Measurements from ENCODE around the gene CAPN1. TPM values are rescaled to one million over a fixed set of nuclear protein-coding genes. Genes with fewer than 3 reads are reported as not detected.

The CAPN1 gene
- polyA plus RNA-seq, result 102 and 121 TPM in 2 replicates
- 91.2 and 93.2 TPM in 2 replicates for polyA minus RNA-seq

DNA sequence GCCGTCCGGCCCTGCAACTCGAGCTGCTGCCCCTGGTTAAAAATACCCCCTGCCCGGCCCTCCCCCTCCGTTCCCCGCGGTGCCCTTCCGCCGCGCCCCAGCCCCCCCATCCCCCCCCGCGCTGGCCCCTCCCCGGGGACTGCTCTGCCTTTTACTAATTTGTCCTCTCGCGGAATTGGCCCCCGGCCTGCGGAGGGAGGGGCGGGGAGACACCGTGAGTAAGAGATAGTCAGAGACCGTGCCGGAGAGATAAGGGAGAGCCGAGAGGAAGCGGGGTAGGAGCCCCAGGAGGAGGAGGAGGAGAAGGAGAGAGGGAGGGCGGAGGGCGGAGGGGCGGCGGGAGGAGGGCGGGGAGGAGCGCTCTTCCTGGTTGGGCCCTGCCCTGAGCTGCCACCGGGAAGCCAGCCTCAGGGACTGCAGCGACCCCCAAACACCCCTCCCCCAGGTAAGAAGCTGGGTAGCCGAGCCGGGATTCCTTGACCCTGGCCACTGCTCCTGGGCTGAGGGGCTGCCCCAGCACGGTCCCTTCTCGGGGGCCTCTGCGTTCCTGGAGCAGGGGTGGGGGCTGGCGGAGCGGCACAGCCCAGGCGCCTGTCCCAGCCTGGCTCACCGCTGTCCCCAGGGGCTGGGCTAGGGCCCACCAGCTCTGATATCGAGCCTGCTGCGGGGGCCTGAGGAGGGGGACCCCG, at the start of gene CAPN1:
TSS of gene CAPN1 (plus strand) at position 360 of the 689 bp plus-strand sequence. CDS start 774 bp downstream, outside the sequence.
- Histone ChIP-seq H3F3A (ENCODE audit: insufficient read depth, low read length, poor library complexity, severe bottlenecking) (no peaks in the 10 kb centered on the region), H3K36me3 (ENCODE audit: insufficient read depth, low read length) (no peaks in the 10 kb centered on the region), H3K9me2 (ENCODE audit: insufficient read depth, low read length) (no peaks in the 10 kb centered on the region), H3K9ac (ENCODE audit: low read length) (peak within 1 kb of the TSS; percentile 97), H2AFZ (ENCODE audit: low read depth, low read length) (peak within 1 kb of the TSS; percentile 91), H4K20me1 (ENCODE audit: insufficient read depth) (no peaks in the 10 kb centered on the region), H3K9me3 (ENCODE audit: low read length) (no peaks in the 10 kb centered on the region), H3K27me3 (ENCODE audit: insufficient read depth, low read depth, low read length) (no peaks in the 10 kb centered on the region), H3K4me3 (ENCODE audit: low read length) (peak within 1 kb of the TSS; percentile 100), H3K4me2 (ENCODE audit: low read length) (peak within 1 kb of the TSS; percentile 91), H3K79me2 (replicated peaks; ENCODE audit: insufficient read depth, low read length) (peaks cover 17% of the 10 kb centered on the region), H3K27ac (ENCODE audit: low read length) (peak within 1 kb of the TSS; percentile 77)
- peak; percentile 21 for TF ChIP-seq MXI1 (conservative IDR thresholded peaks at IDR 0.05; ENCODE audit: poor library complexity, severe bottlenecking)
- TF ChIP-seq, protein P1, sequence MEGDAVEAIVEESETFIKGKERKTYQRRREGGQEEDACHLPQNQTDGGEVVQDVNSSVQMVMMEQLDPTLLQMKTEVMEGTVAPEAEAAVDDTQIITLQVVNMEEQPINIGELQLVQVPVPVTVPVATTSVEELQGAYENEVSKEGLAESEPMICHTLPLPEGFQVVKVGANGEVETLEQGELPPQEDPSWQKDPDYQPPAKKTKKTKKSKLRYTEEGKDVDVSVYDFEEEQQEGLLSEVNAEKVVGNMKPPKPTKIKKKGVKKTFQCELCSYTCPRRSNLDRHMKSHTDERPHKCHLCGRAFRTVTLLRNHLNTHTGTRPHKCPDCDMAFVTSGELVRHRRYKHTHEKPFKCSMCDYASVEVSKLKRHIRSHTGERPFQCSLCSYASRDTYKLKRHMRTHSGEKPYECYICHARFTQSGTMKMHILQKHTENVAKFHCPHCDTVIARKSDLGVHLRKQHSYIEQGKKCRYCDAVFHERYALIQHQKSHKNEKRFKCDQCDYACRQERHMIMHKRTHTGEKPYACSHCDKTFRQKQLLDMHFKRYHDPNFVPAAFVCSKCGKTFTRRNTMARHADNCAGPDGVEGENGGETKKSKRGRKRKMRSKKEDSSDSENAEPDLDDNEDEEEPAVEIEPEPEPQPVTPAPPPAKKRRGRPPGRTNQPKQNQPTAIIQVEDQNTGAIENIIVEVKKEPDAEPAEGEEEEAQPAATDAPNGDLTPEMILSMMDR (IDR thresholded peaks at IDR 0.05; ENCODE audit: poor library complexity, severe bottlenecking), result no peak

DNA sequence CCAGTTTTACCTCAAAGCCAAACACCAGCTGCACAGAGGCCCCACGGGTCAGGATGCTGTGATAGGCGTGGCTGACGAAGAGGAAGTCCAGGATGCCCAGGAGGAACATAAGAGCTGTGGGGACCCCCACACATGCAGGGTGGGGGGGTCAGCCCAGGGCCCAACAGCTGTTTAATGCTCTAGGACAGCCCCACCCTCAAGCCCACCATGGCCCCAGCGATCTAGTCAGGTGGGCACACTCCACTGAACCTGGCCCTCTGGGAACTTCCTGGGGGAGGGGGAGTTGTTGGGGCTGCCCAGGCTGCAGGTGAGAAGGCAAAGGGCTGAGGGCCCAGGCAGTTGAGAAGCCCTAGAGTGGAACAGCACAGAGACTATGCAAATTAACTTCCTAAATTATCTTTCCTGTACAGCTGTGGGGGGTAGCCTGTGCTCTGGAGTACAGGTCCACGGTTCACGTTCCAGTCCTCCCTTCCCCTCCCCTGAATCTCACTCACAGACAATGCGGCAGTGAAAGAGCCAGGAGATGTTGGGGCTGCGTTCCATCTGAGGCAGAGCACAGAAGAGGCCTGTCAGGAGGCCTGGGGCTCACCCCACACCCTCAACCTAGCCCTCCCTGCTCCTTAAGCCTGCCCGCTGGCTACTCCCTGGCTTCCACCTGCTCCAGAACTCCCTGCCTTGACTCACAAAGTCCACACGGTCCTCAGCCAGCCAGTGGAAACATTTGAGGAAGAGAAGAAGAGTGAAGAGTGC, 49.3 kb upstream of the CAPN1 start:
- Histone ChIP-seq H3K36me3 (ENCODE audit: insufficient read depth, low read length) (no peaks in the 10 kb centered on the region), H3K9ac (ENCODE audit: low read length) (no peak overlapping the region), H3K79me2 (replicated peaks; ENCODE audit: insufficient read depth, low read length) (peaks cover 16% of the 10 kb centered on the region), H3K4me2 (ENCODE audit: low read length) (no peak overlapping the region), H2AFZ (ENCODE audit: low read depth, low read length) (no peak overlapping the region), H4K20me1 (ENCODE audit: insufficient read depth) (no peaks in the 10 kb centered on the region), H3K9me2 (ENCODE audit: insufficient read depth, low read length) (no peaks in the 10 kb centered on the region), H3K27ac (ENCODE audit: low read length) (no peak overlapping the region), H3K4me3 (ENCODE audit: low read length) (peak overlapping the region; percentile 100), H3K27me3 (ENCODE audit: insufficient read depth, low read depth, low read length) (no peaks in the 10 kb centered on the region), H3K9me3 (ENCODE audit: low read length) (no peaks in the 10 kb centered on the region), H3F3A (ENCODE audit: insufficient read depth, low read length, poor library complexity, severe bottlenecking) (peaks cover 5% of the 10 kb centered on the region)
- TF ChIP-seq, protein P2, sequence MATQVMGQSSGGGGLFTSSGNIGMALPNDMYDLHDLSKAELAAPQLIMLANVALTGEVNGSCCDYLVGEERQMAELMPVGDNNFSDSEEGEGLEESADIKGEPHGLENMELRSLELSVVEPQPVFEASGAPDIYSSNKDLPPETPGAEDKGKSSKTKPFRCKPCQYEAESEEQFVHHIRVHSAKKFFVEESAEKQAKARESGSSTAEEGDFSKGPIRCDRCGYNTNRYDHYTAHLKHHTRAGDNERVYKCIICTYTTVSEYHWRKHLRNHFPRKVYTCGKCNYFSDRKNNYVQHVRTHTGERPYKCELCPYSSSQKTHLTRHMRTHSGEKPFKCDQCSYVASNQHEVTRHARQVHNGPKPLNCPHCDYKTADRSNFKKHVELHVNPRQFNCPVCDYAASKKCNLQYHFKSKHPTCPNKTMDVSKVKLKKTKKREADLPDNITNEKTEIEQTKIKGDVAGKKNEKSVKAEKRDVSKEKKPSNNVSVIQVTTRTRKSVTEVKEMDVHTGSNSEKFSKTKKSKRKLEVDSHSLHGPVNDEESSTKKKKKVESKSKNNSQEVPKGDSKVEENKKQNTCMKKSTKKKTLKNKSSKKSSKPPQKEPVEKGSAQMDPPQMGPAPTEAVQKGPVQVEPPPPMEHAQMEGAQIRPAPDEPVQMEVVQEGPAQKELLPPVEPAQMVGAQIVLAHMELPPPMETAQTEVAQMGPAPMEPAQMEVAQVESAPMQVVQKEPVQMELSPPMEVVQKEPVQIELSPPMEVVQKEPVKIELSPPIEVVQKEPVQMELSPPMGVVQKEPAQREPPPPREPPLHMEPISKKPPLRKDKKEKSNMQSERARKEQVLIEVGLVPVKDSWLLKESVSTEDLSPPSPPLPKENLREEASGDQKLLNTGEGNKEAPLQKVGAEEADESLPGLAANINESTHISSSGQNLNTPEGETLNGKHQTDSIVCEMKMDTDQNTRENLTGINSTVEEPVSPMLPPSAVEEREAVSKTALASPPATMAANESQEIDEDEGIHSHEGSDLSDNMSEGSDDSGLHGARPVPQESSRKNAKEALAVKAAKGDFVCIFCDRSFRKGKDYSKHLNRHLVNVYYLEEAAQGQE (IDR thresholded peaks at IDR 0.05; ENCODE audit: borderline replicate concordance), result no peak
- TF ChIP-seq EZH2 (IDR thresholded peaks at IDR 0.05; ENCODE audit: borderline replicate concordance, insufficient read depth, low read length, poor library complexity, severe bottlenecking) (no peak), MXI1 (conservative IDR thresholded peaks at IDR 0.05; ENCODE audit: poor library complexity, severe bottlenecking) (no peak), EP300 (conservative IDR thresholded peaks at IDR 0.05; ENCODE audit: poor library complexity, severe bottlenecking) (no peak), RAD21 (conservative IDR thresholded peaks at IDR 0.05) (no peak), SMC3 (conservative IDR thresholded peaks at IDR 0.05; ENCODE audit: poor library complexity) (no peak), TAF1 (IDR thresholded peaks at IDR 0.05; ENCODE audit: low read depth) (no peak), POLR2AphosphoS5 (IDR thresholded peaks at IDR 0.05) (no peak)
- TF ChIP-seq, protein P1 (IDR thresholded peaks at IDR 0.05; ENCODE audit: poor library complexity, severe bottlenecking), result no peak
